ES-I3 (cell line): ENCODE data around the gene NKX1-2.
A peak's percentile ranks its signal among the peaks of the same experiment; 100 is the strongest.

Source experiments
- H3K36me3 ChIP-seq: 2 replicates; pipeline ENCODE4 v1.6.1; 2013; ENCODE audit warnings: mild to moderate bottlenecking, low read length, control low read depth, moderate library complexity; ENCODE audit not compliant: insufficient read depth
- H3K4me1 ChIP-seq: 2 replicates; pipeline ENCODE4 v1.6.1; 2013; ENCODE audit warnings: mild to moderate bottlenecking, control low read depth, low read length; ENCODE audit not compliant: insufficient read depth
- H3K9ac ChIP-seq: 2 replicates; pipeline ENCODE4 v1.6.1; 2013; ENCODE audit warnings: low read depth, mild to moderate bottlenecking, low read length, moderate library complexity
- H3K9me3 ChIP-seq: 2 replicates; pipeline ENCODE4 v1.6.1; 2013; ENCODE audit warnings: mild to moderate bottlenecking, low read length, moderate library complexity; ENCODE audit not compliant: control insufficient read depth, insufficient read depth

Gene NKX1-2

GRCh38 chr10:124468624-124469023 lies 18.8 kb upstream of the NKX1-2 start:
- Histone ChIP-seq H3K36me3 (no peaks in the 10 kb centered on the region), H3K9me3 (no peaks in the 10 kb centered on the region), H3K4me1 (peaks cover 38% of the 10 kb centered on the region), H3K9ac (no peak overlapping the region)

- Histone ChIP-seq H3K36me3 (no peaks in the 10 kb centered on the region), H3K9ac (no peak overlapping the region), H3K9me3 (no peaks in the 10 kb centered on the region), H3K4me1 (peaks cover 38% of the 10 kb centered on the region)
These were observed 17.3 kb upstream of the NKX1-2 start for GRCh38 chr10:124467165-124467564.

GRCh38 chr10:124465777-124466488 lies 16.1 kb upstream of the NKX1-2 start:
- H3K9ac ChIP-seq: no peak overlapping the region
- no peaks in the 10 kb centered on the region for H3K9me3 ChIP-seq
- H3K4me1 ChIP-seq: peaks cover 36% of the 10 kb centered on the region
- no peaks in the 10 kb centered on the region for H3K36me3 ChIP-seq

- Histone ChIP-seq H3K36me3 (no peaks in the 10 kb centered on the region), H3K4me1 (peaks cover 29% of the 10 kb centered on the region), H3K9ac (no peak overlapping the region), H3K9me3 (no peaks in the 10 kb centered on the region)
These were observed 15.4 kb upstream of the NKX1-2 start for GRCh38 chr10:124465003-124465776.

GRCh38 chr10:124464028-124464965 lies 14.5 kb upstream of the NKX1-2 start:
- Histone ChIP-seq H3K9ac (no peak overlapping the region), H3K36me3 (no peaks in the 10 kb centered on the region), H3K9me3 (no peaks in the 10 kb centered on the region), H3K4me1 (peaks cover 23% of the 10 kb centered on the region)

GRCh38 chr10:124462348-124462695 lies 12.5 kb upstream of the NKX1-2 start:
- H3K9me3 ChIP-seq: no peaks in the 10 kb centered on the region
- H3K4me1 ChIP-seq: peaks cover 20% of the 10 kb centered on the region
- no peaks in the 10 kb centered on the region for H3K36me3 ChIP-seq
- H3K9ac ChIP-seq: peak overlapping the region; percentile 56; the same call in 1 of the 2 replicates

- peaks cover 22% of the 10 kb centered on the region for H3K4me1 ChIP-seq
- peak within 1 kb of the TSS; percentile 56 for H3K9ac ChIP-seq
- no peaks in the 10 kb centered on the region for H3K36me3 ChIP-seq
- H3K9me3 ChIP-seq: no peaks in the 10 kb centered on the region
These were observed 12.0 kb upstream of the NKX1-2 start, which contains the start of gene LHPP for GRCh38 chr10:124461642-124462347. TSS of gene LHPP (plus strand) at chr10:124461823. CDS start at chr10:124461863, 40 bp downstream.

- Histone ChIP-seq H3K36me3 (no peaks in the 10 kb centered on the region), H3K9ac (no peak overlapping the region), H3K9me3 (no peaks in the 10 kb centered on the region), H3K4me1 (peaks cover 13% of the 10 kb centered on the region; the same call in 1 of the 2 replicates)
These were observed 10.3 kb upstream of the NKX1-2 start for GRCh38 chr10:124460144-124460543.

- no peak overlapping the region for H3K9ac ChIP-seq
- H3K36me3 ChIP-seq: no peaks in the 10 kb centered on the region
- H3K4me1 ChIP-seq: peaks cover 13% of the 10 kb centered on the region
- no peaks in the 10 kb centered on the region for H3K9me3 ChIP-seq
These were observed 9.6 kb upstream of the NKX1-2 start for GRCh38 chr10:124459395-124459794.

GRCh38 chr10:124458889-124459288 lies 9.1 kb upstream of the NKX1-2 start:
- H3K4me1 ChIP-seq: peaks cover 14% of the 10 kb centered on the region
- H3K9me3 ChIP-seq: no peaks in the 10 kb centered on the region
- no peaks in the 10 kb centered on the region for H3K36me3 ChIP-seq
- no peak overlapping the region for H3K9ac ChIP-seq

- no peak overlapping the region for H3K9ac ChIP-seq
- no peaks in the 10 kb centered on the region for H3K9me3 ChIP-seq
- peaks cover 19% of the 10 kb centered on the region for H3K4me1 ChIP-seq
- H3K36me3 ChIP-seq: no peaks in the 10 kb centered on the region
These were observed 8.6 kb upstream of the NKX1-2 start for GRCh38 chr10:124458473-124458872.

GRCh38 chr10:124455441-124455840 lies 5.6 kb upstream of the NKX1-2 start:
- H3K9me3 ChIP-seq: no peaks in the 10 kb centered on the region
- no peaks in the 10 kb centered on the region for H3K36me3 ChIP-seq
- H3K9ac ChIP-seq: no peak overlapping the region
- peaks cover 33% of the 10 kb centered on the region for H3K4me1 ChIP-seq

GRCh38 chr10:124453960-124454610 lies 4.2 kb upstream of the NKX1-2 start:
- Histone ChIP-seq H3K36me3 (no peaks in the 10 kb centered on the region), H3K9ac (no peak overlapping the region), H3K9me3 (no peaks in the 10 kb centered on the region), H3K4me1 (peaks cover 33% of the 10 kb centered on the region)
